Amygdala (tissue), 56 donors: ENCODE measurements around the gene OGFRL1.

Source experiments
- DNase-seq, 56 donors: peaks; one replicate each; lab custom pipeline; 2025; lab: John Stamatoyannopoulos, UW

Gene OGFRL1

DNA sequence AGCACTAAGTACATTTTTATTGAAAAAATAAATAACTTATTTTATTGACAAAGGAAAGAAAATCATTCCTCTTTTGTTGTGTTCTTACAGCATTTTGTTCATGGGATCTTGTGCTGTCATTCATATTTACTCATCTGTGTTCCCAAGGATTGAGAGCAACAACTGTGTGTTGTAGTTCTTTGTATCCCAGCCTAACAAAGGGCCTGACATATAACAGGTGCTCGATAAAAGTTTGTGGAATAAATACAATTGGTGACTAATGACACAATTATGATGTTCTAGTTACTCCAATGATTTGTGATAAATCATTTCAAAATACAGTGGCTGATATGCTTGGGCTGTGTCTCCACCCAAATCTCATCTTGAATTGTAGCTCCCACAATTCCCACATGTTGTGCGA, 7.9 kb upstream of the OGFRL1 start:
- no peak for DNase-seq

DNA sequence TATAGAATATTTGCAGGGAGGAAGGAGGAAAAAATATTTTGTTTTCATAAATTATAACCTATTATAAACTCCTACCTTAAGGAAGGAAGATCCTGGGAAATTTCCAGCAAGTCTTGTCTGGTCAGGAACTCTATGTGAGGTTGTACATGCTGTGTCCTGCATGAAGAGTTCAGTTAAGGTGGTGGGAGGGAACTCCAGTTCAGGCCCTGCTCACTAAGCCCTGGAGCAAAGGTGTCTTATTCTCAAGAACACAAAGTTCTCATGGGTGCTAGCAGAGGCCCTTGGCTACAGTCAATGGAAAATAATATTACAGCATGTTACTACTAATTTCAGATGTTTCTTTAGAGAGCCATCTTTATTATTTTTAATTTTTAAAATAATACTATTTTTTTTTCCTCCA, 3.8 kb upstream of the OGFRL1 start:
- DNase-seq = no peak

DNA sequence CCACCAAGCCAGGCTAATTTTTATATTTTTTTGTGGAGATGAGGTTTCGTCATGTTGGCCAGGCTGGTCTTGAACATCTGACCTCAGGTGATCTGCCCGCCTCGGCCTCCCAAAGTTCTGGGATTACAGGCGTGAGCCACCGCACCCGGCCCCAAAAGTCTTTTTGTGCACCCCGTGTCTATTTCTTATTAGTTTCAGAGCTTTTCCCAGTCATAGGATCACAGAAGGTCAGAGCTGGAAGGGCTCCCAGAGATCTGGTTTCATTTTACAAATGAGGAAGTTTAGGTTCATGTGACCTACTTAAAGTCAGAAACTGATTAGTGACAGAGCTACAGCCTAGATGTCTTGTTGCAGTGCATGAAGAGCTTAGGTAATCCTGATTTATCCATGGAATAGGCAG, 1.6 kb upstream of the OGFRL1 start:
- no peak for DNase-seq

DNA sequence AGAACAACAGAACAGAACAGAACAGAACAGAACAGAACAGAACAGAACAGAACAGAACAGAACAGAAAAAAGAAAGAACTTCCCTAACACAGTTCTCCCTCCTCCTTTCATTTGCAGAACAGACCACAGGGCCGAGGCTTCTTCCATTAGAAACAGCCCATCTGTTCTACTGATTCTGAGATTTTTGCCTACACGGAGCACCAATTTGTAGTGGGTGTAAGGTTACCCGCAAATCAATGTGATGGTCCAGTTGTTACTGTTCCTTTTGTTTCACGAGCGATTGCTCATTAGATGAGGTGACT, 734 bp upstream of the OGFRL1 start:
- peak in 3 of 56 donors; percentile 9 to 70 (median 46) for DNase-seq

DNA sequence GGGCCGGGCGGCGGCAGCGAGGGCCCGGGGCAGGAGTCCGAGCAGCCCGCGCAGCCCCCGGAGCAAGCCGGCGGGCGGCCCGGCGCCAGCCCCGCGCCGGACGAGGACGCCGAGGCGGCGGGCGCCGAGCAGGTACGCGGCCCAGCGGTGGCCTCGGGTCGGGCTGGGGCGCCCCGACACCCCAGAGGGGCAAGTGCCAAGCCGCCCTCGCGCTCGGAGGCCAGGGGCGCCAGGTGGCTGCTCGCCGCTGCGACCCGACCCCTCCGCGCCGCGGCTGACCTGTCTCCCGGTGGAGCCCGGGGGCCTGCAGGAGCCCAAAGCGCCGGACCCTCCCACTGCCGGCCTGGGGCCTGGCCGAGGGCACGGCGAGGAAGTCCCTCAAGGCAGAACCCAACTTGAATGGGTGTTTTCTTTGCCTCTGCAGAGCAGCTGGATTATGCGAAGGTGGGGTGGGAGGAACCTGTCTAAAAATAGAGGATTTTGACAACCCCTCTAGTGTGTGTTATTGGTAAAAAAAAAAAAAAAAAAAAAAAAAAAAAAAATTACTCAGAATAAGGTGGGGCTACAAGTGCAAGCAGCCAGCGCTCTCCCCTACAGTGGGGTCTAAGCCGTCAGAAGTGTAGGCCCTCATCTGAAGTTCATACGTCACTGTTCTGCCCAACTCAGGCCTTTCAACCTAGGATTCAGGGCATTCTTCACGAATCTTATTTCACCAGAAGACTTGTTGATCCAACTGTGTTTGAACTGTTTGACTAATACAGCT, 609 bp downstream of the OGFRL1 start:
- peak in 7 of 56 donors; percentile 4 to 45 (median 30) for DNase-seq

DNA sequence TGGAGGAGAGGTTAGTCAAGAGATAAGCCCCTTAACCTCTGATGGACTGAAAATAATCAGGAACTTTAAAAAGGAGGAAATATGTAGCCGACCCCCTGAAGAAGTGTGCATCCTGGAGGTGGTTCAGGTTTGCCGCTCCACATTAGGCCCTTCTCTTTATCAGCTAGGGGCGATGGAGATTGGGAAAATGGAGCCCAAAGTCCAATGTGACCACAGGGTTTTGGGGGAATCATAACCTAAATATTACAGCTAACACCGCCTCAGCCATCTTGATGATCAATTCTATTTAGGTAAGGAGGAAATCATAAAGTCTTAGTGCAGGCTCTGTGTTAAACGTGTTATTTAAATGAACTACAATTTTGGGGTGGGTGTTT, 1.2 kb downstream of the OGFRL1 start:
- no peak for DNase-seq

DNA sequence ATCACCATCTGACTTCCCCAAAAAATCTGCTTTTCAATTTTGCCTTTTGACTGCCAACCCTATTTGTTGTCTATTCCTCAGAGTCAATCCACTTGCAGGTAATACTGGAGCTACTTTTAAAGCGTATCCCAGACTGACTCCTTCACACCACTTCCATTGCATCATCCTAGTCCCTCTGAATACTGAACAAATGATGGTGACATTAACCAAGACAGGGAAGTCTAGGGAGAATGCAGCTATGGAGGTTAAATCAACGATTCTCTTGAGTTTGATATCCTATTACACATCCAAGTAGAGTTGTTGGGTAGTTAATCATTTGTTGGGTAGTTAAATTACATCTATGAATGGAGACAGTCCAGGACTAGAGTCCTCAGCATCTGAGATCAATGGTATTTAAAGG, 2.0 kb downstream of the OGFRL1 start:
- DNase-seq = no peak

DNA sequence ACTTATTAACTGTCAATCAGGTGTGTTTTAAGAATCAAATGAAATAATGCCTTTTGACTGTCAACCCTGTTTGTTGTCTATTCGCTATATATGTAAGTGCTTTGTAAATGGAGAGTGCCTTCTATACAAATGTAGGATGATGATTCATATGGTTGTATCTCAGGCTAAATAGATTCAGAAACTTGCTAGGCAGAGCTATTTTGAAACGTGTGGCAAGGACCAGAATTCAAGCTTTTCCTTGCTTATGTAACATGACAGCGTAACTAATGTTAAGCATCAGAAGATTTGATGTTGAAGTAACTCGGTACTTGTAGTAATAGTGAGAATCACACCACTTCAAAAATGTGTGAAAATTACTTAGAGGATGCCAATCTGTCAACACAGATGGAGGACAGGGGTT, 3.4 kb downstream of the OGFRL1 start:
- DNase-seq = no peak

DNA sequence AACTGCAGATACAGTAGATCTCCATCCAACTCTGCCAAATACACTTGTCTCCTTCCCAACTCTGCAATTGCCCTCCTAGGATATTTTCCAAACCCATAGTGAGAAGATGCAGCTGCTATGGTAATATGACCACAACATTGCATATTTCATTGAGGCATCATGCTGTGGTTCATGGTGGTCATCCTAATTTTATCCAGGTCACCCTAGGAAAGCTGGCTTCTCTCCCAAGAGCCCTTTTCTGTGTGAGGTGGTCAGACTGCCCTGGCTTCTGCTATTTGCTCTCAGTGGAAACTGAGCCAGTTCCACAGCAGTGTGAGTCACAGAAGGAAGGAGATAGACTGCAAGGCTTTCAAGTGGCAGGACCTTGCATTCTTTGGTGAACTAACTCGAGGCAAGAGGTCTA, 5.5 kb downstream of the OGFRL1 start:
- peak in 4 of 56 donors; percentile 6 to 23 (median 10) for DNase-seq

DNA sequence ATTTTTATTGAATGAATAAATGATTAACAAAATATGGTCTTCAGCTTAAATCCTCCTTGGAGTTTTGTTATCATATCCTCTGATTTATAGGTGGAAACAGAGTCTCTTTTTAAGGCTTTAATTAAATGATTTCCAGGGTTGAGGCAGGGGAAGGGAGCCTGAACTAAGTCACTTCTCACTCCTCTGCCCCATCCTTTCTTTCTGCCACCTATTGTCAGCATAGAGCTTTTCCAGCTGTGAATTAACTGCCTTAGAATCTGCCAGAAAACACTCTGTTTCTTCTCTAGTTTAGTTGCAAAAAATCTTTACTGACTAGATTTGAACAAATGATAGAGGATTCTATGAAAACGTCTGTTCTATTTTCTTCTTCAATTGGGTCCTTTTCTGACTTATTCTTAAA, 9.8 kb downstream of the OGFRL1 start:
- DNase-seq = no peak

DNA sequence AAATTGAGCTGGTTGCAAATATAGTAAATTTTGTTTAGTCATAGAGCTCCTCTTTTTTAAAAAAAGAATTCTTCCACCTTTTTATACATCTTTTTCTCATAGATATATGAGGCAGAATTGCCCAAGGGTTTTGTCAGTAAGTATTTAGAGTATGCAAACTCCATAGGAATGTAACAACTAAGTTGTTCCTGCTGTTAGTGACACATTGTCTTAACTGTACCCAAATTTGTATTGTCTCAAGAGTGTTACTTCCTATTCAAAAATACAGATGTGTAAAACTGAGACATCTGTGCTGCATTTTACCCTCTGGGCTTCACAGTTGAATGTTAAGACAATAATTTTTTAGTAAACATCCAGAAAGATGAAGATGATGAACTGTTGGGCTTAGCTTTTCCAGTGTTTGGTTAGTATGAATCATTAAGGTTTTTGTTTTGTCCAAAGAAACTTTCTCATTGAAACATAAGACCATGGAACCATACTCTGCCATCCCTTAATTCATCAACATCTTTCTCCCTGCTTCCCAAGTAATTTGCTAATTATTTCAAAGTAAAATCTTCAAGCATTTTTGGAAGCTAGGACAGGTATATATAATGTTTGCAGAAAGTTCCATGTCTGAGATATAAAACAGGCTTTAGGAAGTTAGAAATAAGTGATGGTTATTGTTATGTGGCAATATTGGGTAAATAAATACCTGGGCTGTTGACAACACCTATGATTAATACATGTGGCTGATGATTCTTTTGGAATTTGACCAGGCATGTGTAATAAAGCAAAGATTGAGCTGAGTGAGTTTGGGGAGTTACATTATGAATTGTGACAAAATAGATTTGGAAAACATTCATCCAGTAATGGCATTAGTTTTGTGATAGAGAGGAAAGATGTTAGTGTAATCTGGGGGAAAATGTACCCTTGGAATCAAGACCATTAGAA, 11.2 kb downstream of the OGFRL1 start:
- no peak for DNase-seq

DNA sequence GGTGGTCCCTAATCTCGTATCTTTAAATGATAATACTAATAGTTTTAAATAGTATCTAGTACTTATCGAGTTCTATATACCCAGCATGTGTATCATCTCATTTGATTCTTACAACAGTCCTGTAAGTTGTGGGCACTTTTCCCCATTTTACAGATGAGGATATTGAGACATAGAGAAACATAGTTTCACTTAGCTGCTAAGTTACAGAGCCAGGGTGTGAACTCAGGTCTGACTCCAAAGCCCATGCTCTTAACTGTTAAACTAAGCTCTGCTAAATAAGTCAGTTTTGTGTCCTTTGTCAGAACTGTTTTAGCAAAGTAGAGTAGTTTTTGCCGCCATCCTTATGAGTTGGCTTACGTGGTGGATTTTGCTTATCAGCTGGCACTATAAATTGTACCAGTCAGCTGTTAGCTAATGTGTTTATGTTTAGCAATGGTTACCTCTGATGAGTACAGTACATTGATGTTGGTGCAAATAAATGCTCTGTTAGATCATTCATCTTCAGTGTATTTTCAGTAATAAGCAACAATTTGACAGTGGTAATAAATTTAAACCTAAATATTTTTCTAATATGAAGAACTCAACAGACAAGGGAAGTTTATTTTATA, 12.1 kb downstream of the OGFRL1 start:
- DNase-seq = no peak

DNA sequence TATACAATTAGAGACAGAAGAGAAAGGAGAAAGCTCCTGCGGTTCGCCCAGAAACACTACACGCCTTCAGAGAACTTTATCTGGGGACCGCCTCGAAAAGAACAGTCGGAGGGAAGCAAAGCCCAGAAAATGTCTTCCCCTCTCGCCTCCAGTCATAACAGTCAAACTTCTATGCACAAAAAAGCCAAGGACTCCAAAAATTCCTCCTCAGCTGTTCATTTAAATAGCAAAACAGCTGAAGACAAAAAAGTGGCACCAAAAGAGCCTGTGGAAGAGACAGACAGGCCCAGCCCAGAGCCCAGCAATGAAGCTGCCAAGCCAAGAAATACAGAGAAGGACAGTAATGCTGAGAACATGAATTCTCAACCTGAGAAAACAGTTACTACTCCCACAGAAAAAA, 12.9 kb downstream of the OGFRL1 start:
- no peak for DNase-seq

DNA sequence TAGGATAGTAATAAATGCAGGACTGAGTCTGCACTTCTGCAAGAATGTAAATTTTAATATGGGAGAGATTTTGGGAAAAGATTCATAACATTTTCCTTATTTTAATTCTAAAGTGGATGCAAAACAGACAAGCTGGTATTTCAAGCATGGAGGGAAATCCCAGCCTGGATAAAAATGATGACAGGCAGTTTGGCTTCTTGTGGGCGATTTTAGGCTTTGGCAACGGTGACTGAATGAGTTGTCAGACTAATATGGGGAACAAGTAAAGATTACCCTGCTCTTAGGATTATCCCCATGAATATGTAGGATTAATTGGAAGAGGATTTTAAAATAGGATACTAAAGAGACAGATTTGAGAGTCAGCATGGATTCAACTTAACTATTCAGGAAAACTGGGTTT, 21.0 kb downstream of the OGFRL1 start:
- DNase-seq = no peak

DNA sequence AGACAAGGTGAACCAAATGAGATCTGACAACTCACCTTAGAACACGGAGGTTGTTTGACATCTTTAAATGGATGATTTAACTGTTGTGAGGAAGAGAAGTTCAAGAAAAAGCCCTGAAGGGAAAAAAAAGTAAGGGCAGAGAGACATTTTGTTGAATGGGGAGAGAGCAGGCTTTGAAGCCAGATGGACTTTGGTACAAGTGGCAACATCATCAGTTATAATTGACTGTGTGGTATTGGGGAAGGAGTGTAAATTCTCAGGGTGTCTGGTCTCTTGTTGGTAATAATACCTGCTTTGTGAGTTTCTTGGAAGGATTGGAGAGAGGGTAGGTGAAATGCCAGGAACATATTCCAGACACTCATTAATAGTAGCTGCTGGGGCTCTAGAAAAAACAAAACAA, 21.6 kb downstream of the OGFRL1 start:
- DNase-seq = no peak

DNA sequence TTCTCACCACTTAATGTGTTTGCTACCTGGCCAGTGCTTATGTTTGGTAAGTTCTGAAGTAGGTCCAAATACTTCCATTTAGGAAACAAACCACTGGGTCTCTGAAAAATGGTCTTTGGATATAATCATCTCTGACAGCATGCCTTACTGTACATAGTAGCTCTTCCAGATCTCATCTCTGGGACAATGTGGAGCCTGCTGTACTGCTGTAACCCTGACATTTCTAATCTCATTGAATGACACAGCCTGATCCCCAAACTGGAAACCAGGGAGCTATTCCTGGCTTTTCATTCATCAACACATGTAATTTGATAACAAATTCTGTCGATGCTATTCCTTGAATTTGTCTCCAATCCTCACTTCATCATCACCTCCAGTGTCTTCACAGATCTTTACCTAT, 23.5 kb downstream of the OGFRL1 start:
- no peak for DNase-seq

DNA sequence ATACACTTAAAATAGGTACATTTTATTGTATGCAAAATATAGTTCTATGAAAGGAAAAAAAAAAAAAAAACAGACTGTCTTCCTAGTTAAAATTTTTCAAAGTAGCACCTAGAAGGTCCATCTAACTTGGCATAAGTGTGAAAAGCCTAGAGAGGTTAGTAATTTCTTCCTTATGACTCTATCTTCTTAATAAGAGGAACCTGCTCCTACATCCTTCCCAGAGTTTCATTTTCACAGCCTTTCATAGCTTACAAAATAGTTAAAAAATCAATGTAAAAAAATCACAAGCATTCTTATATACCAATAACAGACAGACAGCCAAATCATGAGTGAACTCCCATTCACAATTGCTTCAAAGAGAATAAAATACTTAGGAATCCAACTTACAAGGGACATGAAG, 28.8 kb downstream of the OGFRL1 start:
- no peak for DNase-seq

DNA sequence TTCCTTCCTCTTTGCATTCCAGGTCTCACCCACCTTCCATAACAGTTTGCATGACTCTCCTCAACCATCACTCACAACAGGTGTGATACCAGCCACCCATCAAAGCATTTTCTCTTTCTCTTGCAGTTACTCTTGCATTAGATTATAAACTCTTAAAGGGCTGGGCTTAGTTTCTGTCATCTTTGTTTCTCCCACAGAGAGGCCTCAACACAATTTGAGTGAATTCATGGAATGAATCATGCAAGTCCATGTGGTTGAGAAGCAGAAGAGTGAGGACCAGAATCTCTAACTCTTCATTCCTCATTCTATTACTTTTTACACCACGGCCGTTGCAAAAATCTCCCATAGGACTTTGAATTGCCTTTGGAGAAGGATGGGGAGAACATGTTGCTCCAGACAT, 31.4 kb downstream of the OGFRL1 start:
- no peak for DNase-seq

DNA sequence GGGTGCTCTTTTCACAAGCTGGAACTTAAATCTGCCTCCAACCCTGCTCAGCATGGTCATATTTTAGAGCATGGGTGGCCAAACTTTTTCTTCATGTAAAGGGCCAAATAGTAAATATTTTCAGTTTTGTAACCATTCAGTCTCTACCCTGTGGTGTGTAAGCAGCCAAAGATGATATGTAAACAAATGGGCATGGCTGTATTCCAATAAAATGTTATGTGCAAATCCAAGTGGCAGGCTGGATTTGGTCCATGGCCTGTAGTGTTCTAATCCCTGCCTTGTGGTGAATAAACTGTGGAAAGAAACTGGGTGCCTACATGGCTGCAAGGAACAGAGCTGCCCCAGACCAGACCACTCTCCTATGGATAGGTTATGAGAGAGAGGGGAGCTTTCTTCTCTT, 32.7 kb downstream of the OGFRL1 start:
- DNase-seq = no peak

DNA sequence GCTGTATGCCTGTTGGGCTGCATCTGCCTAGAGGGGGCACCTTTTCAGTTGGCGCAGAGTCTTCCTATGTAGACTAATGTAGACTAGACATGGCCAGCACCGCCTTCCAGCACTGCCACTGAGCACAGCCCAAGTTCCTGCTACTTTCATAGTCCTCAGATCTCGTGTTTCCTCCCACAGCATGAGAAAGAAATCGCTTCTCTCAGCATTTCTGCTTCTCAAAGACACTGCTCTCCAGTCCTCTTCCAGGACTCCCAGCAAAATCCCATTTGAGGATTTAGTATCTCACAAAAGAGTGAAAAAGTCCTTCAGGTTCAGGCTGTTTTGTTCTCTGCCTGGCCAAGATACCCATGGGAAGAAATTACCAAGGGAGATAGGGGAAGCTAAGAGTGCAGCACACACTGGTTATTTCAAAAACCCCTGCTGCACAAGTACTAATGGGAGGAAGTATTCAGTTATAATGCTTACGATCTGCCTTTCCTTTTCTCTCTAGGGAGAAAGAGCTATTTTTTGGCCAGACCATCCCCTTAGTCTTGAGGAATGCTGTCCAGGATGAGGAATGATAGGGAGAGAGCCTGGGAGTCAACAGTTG, 35.7 kb downstream of the OGFRL1 start:
- peak in 2 of 56 donors; percentile 18 to 29 for DNase-seq

DNA sequence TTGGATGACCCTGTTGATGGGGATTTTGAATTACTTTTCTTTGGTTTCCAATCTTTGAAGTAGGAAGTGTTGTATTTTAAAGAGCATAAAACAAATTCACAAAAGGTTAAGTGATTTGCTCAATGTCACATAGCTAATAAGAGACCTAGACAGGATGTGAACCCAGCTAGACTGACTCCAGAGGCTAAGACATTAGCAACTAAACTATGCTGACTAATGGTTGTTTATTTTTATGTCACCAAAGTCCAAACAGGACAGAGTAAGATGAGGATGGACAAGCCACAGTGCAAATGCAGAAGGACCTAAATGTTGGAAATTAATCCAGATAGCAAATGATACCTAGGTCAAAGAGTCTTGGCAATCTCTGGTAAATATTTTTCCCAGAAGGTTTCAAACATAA, 38.0 kb downstream of the OGFRL1 start:
- DNase-seq = no peak
